GM18502 (cell line): ENCODE data around the gene VNN1.
"Not testable (repeated sequence)": the region's sequence is repeated elsewhere in the genome, so short reads cannot be mapped to it uniquely, and the experiment has no call there.

Source experiments
- ATAC-seq: cut with Tn5 transposase; IDR thresholded peaks from one replicate; pipeline ENCODE4 v1.9.1; 2021; ENCODE audit warnings: mild to moderate bottlenecking; ENCODE audit not compliant: unreplicated experiment, poor library complexity

VNN1 gene

DNA sequence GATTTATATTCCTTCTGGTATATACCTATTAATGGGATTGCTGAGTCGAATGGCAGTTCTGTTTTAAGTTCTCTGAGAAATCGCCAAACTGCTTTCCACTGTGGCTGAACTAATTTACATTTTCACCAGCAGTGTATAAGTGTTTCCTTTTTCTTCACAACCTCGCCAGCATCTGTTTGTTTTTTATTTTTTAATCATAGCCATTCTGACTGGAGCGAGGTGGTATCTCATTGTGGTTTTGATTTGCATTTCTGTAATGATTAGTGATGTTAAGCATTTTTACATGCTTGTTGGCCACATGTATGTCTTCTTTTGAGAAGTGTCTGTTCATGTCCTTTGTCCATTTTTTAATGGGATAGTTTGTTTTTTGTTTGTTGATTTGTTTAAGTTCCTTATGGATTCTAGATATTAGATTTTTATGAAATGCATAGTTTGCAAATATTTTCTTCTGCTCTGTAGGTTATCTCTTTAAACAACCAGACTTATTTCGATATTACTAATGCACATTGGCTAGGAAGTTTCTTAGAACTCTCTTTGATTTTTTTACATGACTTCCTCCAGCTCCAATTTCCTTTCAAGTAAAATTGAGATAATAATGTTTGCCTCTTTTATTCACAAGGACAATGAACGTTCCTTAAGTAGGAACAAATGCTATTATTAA lies 12.2 kb upstream of the VNN1 start:
- peak; percentile 84 for ATAC-seq

DNA sequence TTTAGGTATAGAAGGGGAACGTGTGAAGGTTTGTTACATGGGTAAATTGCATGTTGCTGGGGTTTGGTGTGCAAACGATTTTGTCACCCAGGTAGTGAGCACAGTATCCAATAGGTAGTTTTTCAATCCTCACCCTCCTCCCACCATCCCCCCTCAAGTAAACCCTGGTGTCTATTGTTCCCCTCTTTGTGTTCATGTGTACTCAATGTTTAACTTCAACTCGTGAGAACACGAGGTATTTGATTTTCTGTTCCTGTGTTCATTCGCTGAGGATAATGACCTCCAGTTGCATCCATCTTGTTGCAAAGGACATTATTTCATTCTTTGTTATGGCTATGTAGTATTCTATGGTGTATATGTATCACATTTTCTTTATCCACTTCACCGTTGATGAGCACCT lies 11.6 kb upstream of the VNN1 start:
- ATAC-seq, result peak; percentile 26

DNA sequence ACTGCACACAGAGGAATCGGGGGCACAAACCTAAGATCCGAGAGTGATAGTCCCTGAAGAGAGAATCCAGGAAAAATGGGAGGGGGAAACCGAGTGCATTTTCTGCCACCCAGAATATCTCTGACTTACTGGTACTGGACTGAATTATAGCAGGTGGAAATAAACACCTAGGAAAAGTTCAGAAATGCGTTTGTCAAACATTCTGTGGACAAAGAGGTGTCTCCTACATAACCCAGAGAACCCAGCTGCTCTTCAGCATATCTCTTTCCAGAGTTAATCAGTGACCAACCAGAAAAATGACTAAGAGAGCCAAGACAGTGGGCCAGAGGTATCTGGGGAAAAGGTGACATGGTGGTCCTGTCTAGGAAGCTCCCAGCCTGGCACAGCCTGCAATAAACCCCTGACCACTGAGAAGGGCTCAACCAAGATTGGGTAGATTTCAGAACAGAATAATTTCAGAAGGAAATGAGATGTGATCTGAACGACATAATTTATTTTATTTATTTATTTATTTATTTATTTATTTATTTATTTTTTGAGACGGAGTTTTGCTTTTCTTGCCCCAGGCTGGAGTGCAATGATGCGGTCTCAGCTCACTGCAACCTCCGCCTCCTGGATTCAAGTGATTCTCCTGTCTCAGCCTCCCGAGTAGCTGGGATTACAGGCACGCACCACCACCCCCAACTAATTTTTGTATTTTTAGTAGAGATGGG lies 6.0 kb upstream of the VNN1 start:
- ATAC-seq, result no peak

DNA sequence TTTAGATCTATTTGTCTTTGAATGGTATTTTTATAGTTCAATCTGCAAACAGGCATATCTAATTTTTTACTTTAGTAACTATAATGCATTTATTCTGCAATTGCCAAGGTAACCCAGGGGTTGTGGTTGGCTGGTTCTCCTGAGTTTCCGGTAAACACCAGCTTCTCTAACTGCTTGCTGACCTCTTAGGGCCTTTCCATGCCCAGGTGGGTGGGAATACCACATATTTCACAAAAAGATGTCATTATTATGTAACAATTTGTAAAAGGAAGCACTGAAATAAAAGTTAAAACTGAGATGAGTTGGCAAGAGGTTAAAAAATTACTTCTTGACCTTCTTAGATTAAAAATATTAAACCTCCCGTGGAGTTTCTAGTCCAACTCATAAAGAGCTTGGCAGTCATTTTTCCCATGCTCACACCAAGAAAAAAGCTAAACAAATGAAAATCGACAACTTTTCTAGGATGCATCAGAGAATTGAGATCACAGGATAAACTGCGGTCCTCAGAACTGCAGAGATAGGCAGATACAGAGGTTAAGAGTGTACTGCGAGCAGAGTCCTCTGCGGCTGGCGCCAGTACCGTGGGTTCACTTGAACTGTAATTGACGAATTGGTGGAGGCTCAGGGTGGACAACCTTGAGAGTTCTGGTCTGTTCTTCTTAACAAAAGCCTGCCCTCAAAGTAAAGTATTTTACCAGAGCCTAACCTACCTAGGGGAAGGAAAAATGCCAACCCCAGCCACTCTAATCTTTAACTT lies 2.2 kb upstream of the VNN1 start:
- no peak for ATAC-seq

DNA sequence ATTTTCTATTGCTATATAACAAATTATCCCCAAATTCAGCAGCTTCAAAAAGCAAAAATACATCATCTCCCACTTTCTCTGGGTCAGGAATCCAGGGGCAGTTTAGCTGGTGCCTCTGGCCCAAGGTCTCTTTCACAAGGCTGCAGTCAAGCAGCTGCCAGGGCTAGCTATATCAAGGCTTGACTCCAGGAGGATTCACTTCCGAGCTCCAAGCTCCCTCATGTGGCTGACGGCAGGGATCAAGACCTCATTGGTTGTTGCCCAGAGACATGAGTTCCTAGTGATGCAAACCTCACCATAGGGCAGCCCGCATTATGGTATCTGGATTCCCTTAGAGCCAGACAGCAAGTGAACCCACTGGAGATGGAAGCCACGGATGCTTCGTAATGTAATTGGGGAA lies 1.3 kb upstream of the VNN1 start:
- ATAC-seq, result no peak

DNA sequence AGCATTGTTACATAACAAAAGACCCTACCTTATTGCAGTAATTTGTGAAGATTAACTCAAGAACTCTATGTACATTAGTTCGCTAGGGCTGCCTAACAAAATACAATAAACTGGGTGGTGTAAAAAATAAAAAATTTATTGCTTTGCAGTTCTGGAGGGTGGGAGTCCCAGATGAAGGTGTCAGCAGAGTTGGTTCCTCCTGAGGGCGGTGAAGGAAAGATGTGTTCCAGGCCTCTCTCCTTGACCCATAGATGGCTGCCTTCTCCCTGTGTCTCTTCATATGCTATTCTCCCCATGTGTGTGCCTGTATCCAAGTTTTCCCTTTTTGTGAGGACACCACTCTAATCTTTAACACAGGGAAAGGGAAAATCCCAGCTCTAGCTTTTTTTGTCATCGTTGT lies 305 bp upstream of the VNN1 start:
- no peak for ATAC-seq

DNA sequence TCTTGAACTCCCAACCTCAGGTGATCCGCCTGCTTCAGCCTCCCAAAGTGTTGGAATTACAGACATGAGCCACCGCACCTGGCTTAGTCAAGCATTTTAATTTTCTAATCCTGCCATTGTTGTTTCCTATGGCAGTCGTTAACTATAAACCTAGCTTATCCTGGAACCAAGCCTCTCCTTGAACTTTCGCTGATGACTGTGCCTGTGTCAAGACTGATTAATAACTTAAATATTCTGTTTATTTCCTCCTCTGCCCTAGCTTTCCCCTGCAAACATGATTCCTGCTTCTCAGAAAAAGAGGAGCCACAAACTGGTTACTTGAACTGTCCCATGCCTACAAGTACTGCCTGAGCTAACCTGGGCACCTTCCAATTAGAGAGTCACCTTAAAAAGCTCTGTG lies 1.5 kb downstream of the VNN1 start:
- ATAC-seq, result no peak

DNA sequence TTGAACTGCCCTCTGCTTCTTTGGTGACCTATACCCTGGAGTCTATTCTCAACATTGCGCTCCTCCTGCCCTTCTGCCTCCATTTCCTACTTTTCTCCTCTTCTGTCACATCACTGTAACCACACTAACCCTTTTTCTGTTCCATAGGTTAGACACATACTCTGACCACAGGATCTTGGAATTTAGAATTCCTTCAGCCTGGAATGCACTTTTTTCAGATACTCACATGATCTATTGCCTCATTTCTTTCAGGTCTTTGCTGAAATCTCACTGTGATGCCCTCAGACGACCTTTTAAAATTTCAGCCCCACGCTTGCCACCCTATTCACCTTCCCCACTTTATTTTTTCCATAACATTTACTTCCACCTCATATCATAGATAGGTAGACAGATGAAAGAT lies 5.1 kb downstream of the VNN1 start:
- no peak for ATAC-seq

DNA sequence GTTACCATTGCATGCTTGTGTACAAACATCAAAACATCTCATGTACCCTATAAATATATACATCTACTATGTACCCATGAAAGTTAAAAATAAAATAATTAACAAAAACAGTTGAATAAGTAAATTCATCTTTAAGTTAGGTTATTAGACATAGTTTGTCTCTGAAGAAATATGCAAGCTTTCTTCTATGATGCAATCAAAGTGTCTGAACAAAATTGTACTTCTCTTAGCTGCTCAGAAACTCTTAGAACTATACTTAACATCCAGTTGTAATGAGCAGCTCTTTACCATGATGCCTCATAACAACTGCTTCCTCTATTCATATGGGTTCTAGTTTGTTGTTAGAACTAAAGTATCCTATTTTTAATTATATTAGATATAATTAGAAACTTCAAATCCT lies 5.9 kb downstream of the VNN1 start:
- no peak for ATAC-seq

DNA sequence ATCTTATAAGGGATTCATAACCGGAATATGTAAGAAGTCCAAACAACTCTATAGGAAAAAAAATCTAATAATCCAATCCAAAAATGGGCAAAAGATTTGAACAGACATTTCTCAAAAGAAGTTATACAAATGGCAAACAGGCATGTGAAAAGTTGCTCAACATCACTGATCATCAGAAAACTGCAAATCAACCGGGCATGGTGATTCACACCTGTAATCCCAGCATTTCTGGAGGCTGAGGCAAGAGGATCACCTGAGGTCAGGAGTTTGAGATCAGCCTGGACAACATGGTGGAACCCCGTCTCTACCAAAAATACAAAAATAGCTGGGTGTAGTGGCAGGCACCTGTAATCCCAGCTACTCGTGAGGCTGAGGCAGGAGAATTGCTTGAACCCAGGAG lies 7.1 kb downstream of the VNN1 start:
- ATAC-seq, result not testable (repeated sequence)

DNA sequence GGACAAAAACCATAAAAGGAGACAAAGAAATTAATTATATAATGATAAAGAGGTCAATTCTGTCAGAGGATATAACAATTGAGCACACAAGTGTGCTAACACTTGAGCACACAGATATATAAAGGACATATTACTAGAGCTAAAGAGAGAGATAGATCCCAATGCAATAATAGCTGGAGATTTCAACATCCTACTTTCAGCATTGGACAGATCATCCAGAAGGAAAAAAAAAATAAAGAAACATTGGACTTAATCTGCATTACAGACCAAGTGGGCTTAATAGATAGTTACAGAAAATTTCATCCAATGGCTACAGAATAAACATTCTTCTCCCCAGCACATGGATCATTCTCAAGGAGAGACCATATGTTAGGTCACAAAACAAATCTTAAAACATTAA lies 9.9 kb downstream of the VNN1 start:
- no peak for ATAC-seq

DNA sequence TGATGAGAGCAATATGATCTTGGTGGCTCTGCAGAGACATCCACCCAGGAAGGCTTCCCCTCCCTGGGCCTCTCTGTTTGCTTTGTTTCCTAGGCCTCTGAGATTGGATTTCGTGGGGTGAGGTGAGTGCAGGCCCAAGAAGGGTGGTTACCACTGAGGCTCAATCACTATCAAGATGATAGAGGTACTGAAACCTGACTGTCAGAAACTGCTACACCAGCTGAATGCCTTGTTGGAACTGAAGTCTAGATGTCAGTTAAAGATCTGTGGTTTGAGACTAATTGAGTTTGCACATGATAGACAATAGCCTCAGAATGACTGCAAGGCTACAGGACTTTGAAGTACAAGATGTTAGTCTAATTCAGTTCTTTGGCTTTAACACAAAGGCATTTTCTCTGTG lies 15.2 kb downstream of the VNN1 start:
- peak; percentile 94 for ATAC-seq

DNA sequence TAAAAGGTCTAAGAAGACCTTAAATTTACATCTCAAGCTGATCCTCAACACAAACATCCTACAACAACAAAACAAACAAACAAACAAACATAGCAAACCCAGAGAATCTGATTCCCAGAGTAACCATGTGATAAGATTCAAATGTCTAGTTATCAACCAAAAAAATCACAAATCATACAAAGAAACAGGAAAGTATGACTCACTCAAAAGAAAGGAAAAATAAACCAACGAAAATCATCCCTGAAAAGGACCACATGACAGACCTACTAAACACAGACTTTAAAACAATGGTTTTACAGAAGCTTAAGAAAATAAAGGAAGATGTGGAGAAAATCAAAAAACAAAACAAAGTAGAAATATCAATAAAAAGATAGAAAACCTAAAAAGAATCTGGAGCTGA lies 18.1 kb downstream of the VNN1 start:
- ATAC-seq, result no peak

DNA sequence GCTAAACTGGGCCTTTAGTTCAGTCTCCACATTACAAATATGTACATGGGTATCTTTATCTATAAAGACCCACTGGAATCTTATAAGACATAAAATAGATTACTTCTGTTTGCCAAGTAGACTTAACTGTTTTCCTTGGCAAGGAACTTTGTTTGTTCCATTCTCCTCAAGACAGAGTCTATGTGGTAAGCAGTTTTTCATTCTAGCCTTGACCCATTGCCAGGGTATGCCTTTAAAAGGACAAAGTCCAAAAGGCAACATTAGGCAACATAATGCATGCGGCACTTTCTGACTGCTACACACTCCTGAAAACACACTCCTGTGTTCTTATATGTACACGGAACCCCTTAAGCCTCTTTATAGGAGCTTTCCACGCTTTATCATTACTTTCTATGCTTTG lies 20.4 kb downstream of the VNN1 start:
- no peak for ATAC-seq

DNA sequence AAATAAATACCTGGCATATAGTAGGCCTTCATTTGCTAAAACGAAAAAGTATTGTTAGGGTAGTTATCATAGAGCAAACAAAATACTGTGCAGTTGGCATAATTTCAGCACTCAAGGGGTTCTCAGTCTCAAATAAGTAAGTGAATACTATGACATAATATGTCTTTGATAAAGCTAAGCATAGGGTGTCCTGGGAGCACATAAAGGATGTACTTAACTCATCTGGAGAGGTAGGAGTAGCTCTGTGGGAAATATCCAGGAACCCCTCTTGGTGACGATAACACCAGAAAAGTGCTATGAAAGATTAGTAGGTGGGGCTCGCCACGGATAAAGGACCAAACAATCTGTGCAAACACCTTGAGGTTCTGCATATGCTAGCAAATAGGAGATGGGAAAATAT lies 23.2 kb downstream of the VNN1 start:
- no peak for ATAC-seq

DNA sequence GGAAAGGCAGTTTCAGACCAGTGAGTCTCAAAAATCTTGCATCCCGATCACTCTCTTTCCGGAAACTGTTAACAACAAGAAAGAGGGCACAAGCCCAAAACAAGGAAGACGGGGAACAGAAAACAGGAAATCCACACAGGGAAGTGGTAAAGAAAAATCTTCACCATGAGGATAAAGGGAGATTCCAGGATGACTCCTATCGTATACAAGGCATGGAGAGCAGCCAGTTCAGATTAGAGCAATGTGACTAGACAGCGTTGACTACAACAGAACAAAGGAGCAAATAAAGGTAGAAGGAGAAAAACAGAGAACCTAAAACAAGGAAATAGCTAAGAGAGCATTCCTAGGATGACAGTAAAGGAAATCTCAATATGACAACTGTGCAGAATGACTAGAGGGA lies 26.5 kb downstream of the VNN1 start:
- no peak for ATAC-seq

DNA sequence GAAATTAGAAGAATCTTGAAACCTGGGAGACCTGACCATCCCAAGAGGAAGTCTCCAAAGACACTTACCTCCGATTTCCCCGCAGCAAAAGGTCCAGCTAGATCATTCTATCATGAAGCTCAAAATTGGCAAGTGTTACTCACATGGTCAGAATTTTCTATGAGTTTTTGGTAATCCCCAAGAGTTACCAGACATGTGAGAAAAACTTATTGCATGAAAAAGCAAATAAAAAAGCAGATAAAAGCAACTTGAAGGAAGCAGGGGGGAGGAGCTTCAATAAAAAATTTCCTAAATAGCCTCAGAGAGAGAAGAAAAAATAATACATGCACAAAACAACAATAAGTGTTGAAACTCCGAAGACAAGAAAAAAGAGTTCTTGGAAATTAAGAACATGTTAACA lies 27.3 kb downstream of the VNN1 start:
- no peak for ATAC-seq

DNA sequence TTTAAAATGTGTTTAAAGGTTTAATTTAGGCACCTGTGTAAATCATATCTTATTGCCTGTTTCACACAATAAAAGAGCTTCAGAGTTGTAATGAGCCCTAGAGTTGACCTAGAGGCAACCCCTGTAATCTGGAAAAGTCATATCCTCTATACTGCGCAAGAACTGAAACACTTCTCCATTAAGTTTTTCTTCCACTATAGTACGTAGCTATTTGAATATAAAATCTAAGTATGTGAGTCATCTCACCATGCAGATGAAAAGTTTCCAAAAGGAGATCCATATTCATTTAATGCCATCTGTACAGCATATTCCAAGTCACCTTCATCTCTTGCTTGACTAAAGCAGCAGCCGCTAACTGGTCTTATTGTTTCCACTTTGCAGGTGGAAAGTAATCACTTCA lies 28.8 kb downstream of the VNN1 start:
- no peak for ATAC-seq

DNA sequence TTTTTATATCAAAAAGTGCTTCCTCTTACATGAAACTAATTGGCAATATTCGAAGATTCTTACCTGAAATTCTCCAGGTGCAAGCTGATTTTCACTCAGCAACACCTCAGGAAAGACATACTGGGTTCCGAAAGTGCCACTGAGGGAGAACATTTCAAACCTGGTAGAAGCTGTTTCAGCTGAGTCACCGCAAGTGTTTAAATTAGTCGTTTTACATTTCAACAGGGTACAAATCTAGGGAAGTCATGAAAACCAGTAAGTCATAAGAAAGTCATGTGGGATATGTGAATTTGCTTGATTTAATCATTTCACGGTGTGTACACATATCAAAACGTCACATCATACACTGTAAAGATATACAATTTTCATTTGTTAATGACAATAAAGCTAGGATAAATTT lies 29.6 kb downstream of the VNN1 start:
- ATAC-seq, result no peak

DNA sequence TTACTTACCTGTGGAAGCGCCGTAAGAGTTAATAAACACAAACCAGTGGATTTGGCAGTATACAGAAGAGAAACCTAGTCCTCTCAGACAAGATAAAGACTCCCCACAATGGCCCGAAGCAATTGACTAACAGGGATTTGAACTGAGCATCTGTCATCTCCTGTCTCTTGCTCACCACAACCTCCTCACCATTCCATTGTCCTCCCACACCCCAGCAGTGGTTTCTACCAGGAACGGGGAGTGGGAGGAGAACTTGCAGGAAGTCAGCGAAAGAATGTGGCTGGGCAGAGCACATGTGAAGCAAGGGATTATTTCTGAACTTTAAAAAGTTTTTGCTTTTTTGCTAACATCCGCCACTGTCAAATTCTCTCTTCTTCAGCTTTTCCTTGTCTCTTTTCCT lies 30.3 kb downstream of the VNN1 start:
- no peak for ATAC-seq

DNA sequence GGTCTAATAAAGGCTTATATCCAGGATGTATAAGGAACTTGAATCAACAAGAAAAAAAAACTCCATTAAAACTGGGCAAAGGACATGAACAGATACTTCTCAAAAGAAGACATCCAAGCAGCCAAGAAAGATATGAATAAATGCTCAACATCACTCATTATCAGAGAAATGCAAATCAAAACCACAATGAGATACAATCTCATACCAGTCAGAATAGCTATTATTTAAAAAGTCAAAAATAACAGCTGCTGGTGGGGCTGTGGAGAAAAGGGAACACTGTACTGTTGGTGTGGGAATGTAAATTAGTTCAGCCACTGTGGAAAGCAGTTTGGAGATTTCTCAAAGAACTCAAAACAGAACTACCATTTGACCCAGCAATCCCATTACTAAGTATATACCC lies 34.8 kb downstream of the VNN1 start:
- ATAC-seq, result peak; percentile 79

DNA sequence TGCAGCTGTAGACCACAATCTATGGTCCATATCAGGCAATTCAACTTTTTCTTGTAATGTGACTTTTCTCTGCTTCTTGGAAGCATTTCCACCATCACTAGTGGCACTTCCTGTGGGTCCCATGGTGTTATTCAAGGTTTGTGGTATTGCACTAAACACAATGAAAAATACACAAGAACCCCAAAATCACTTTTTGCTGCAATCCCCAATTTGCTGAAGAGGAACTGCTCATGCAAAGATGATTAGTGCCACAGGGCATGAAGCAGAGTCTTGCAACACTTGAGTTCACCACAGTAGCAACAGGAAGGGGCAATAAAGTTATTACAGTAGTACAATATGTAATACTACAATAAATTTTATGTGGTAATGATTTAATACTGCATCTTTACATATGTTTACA lies 38.1 kb downstream of the VNN1 start:
- no peak for ATAC-seq
